Urothelium cell line (cell line): ENCODE data around the gene ADGRA1.

Source experiments
- DNase-seq: peaks from one replicate; pipeline ENCODE4 v3.0.0; 2011; ENCODE audit warnings: low spot score, mixed read lengths
- FAIRE-seq: peaks from 2 replicates; lab custom pipeline; 2011; peaks lifted over from hg19 to GRCh38; lab: Jason Lieb, UNC

Gene ADGRA1

GRCh38 chr10:133160826-133161471 is 73.2 kb downstream of the ADGRA1 start:
- no peak for DNase-seq
- no peak for FAIRE-seq

- FAIRE-seq (no peak), DNase-seq (no peak)
These were observed 73.9 kb downstream of the ADGRA1 start for GRCh38 chr10:133161486-133162109.

GRCh38 chr10:133162178-133162909 is 74.6 kb downstream of the ADGRA1 start:
- FAIRE-seq = no peak
- DNase-seq = peak; percentile 18

DNA sequence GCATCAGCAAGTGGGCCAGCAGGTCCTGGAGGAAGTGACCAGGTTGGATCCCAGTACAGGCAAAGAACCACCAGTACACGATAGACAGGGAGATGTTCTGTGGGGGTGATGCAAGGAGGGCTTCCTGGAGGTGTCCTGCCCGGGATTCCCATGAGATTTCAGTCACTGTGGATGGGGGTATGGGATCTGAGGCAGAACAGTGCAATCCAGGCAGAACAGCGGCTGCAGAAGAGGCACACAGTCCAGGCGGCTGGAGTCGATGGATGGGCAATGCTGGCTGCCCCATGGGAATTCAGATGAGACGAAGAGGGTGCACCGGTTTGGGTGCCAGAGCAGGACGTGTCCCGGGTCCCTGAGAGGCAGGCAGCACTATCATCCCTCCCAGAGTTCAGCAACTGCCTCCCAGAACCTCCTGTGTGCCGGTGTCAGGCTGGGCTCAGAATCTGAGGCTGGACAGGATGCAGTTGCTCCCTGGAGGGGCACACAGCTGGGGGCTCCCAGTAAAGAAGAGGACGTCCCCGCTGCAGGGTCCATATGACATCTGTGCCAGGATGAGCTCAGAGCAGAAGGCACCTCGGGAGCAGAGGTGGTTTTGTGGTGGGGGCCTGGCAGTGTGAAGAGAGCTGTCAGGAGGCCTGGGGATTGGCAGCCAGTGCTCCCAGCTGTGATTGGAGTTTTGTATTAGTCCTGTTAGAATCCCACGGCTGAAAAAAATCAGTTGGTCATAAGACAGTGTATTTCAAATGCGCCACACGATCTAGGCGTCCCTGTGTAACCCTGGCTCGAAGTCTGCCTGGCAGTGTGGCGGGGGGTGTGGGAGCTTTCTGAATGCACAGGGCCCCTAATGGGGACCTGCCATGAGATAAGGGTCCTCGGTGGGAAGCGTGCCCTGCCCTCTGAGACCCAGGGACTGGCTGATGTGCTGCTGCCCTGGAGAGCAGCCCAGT is 75.5 kb downstream of the ADGRA1 start:
- no peak for FAIRE-seq
- DNase-seq = no peak

DNA sequence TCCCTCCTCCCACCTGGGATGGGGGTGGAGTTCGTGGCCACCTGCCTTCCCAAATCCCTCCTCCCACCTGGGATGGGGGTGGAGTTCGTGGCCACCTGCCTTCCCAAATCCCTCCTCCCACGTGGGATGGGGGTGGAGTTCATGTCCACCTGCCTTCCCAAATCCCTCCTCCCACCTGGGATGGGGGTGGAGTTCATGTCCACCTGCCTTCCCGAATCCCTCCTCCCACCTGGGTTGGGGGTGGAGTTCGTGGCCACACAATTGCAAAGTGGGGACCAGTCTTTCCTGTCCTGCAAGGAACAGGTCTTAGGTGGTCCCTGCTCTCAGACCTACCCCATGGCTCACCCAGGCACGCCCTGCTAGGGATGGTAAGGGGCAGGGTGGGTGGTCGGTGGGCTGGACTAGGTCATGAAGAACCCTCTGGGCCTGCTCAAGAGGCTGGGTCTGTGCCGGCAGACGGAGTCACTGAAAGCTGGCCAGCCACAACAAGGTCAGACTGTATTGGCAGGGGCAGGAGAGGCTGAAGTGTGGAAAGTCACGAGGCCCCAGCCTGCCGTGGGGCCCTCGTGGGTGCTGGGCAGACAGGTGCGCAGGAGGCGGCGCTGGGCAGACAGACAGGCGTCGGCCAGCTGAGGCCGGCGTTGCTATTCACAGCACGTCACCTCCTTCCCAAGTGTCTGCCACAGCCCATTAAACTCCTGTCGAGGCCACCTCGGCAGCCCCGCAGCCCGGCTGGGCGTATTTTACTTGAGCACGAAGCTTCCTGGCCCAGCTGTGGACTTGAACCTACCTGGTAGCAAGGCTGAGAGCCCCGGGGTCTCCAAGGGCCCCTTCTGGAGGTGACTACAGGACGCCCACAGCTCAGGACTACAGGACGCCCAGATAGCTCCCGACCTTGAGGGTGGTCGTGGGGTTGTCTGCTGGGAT is 76.4 kb downstream of the ADGRA1 start:
- no peak for DNase-seq
- no peak for FAIRE-seq

DNA sequence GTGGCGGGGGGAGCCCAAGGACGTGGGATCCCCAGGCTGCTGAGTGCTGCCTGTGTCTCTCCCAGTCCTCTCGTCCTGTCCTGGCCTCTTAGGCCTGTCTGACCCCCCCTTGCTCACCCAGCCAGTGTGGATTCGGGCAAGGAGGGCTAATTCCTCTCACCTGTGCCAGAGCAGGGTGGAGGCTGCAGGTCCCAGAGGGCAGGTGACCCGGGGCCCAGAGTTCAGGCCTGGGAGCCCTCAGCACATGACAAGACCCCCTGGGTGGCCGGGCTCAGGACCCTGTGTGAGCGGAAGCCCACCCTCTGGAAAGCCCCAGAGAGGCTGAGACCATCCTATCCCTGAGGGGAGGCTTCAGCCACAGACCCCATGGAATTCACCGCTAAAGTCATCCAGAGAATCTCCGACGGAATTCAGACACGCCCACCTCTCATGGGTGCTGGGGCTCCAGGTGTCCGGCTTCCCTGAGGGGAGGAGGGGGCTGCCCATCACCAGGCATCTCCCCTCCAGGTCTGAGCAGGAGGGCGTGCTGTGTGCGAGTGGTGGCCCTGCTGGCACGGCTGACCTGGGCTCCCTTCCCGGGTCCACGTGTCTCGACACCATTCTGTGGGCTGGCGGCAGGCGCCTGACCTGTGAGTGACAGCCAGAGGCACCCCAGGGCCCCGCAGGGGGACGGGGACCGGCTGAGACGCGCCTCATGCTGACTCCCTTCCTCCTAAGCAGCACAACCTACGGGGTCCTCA is 77.3 kb downstream of the ADGRA1 start:
- no peak for DNase-seq
- FAIRE-seq = no peak

- no peak for DNase-seq
- no peak for FAIRE-seq
These were observed 78.1 kb downstream of the ADGRA1 start for GRCh38 chr10:133165556-133166503.

DNA sequence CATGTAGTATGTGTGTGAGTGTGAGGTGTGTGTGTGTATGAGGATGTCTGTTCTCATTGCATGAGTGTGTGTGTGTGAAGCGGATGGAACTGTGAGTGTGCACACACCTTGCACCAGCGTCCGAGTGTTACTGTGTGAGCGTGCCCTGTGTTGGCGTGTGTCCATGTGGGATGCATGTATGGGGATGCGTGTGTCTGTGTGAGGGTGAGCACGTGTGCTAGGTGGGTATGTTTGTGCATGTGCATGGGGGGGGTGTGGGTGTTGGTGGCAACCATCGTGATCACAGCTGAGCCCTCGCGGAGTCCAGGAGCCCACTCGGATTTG is 78.7 kb downstream of the ADGRA1 start:
- no peak for DNase-seq
- peak; percentile 86 for FAIRE-seq

DNA sequence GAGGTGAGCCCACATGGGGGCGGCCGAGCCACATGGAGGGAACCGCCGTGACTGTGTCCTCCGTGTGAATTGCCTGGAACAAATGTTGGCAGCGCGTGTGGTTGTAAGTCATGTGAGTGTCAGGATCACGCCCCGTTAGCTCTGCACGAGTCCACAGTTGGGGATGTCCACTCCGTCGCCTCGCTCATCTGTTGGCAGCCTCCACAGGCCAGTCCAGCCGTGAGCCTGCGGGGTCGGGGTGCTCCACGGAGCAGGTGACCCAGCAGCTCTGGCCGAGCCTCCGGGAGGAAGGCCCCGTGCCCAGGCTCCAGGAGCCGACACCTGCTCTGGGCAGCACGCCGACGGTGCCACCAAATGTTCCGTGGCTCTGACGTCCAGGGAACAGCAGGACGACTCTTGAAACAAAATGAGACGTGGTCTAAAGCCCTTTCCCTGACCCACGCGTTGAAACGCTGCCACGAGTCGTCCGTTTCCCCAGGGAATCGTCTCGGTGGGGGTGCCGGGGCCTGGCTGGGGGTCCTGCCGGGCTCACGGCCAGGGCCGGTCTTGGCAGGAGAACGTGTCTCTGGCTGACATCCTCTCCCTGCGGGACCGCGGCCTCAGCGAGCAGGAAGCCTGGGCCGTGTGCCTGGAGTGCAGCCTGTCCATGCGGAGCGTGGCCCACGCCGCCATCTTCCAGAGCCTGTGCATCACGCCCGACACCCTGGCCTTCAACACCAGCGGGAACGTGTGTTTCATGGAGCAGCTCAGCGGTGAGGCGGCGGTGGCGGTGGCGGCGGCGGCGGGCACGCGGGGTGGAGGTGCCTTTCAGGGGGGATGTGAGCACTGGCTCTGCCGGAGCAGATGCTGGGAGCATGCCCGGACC is 79.3 kb downstream of the ADGRA1 start:
- FAIRE-seq = no peak
- DNase-seq = no peak

GRCh38 chr10:133167693-133168616 is 80.2 kb downstream of the ADGRA1 start:
- FAIRE-seq = no peak

DNA sequence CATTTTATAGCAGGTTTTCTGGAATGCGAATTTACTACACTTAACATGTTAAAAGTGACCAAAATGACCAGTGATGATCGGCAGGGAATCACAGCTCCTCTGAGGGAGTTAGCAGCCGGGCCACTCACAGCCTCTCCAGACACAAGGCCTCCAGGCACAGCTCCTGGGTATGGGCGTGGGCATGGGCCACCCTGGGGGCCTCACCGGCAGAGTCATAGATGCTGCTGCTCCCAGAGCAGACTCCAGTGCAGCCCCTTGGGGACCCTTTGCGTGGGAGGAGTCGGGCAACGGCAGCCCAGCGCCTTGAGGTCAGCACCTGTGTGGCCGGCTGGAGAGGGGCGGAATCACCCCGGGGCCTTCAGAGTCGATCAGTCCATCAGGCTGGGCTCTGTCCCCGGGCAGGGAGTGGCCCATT is 80.9 kb downstream of the ADGRA1 start:
- DNase-seq (no peak), FAIRE-seq (no peak)

More at GRCh38 chr10:133167693-133168616, 80.2 kb downstream of the ADGRA1 start:
- no peak for DNase-seq

GRCh38 chr10:133169173-133169947 is 81.6 kb downstream of the ADGRA1 start:
- DNase-seq (no peak), FAIRE-seq (no peak)

DNA sequence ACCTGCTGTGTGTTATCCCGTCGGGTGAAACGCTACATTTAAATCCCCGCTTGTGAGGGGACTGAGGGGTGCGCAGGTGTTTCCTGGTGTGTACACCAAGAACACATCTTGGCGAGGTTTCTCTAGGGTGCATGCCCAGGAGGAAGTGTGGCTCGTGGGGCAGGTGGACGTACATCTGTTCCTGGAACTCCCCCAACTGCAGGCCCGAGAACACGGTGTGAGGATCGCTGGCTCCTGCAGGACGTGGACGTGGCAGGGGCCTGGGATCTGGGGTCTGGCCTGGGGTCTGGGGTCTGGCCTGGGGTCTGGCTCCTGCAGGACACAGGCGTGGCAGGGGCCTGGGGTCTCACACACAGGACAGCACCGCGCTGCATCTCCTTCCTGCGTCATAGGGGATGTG is 82.4 kb downstream of the ADGRA1 start:
- FAIRE-seq (no peak), DNase-seq (no peak)

DNA sequence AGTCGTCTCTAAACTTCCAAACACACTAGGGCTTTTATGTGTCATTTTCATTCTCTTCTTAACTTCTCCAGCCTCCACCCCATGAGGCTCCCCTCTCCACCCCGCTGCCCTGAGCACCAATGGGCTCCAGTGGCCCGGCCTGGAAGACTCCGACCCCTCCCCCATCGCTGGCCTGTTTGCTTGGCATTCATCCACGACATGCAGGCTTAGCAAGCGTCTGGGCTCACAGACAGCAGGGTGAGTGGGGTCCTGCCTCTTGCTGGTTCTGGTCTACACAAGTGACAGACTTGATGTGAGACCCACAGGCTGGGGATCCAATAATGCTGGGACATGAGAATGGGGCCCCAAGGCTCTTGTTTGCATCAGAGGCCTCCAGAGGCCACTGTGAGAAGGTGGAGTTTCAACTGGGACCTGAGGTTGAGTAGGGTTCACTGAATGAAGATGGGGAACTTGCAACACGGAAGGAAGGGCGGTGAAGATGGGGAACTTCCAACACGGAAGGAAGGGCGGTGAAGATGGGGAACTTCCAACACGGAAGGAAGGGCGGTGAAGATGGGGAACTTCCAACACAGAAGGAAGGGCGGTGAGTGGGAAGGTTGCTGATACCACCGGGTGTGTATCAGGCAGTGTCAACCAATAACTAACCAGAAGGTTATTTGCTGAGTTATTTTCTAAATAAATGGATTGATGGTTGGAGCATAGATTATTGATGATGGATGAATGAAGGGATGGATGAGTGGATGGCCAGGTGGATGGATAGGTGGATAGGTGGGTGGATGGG is 86.3 kb downstream of the ADGRA1 start:
- no peak for DNase-seq
- FAIRE-seq = no peak
